HepG2 (cell line): ENCODE results near the gene CLN6. TPM values are rescaled to one million over a fixed set of nuclear protein-coding genes. Genes with fewer than 3 reads are reported as not detected.
A peak's percentile ranks its signal among the peaks of the same experiment; 100 is the strongest.

Experiments used
- BRF2 ChIP-seq: sonication (generic); formaldehyde crosslinking; IDR thresholded peaks from 2 replicates; pipeline ENCODE4 v1.8.1; 2022; ENCODE audit warnings: mild to moderate bottlenecking, missing genetic modification reagents
- CC2D1A ChIP-seq: sonication (generic); formaldehyde crosslinking; IDR thresholded peaks from 2 replicates; pipeline ENCODE4 v1.8.1; 2023; ENCODE audit warnings: mild to moderate bottlenecking, missing genetic modification reagents
- GZF1 ChIP-seq: sonication (generic); formaldehyde crosslinking; IDR thresholded peaks from 2 replicates; pipeline ENCODE4 v1.5.1; 2020; ENCODE audit warnings: mild to moderate bottlenecking, missing genetic modification reagents
- IKZF1 ChIP-seq: fragments of 450-650 bp; IDR thresholded peaks from 2 replicates; pipeline ENCODE4 v1.7.1; 2016
- MAF1 ChIP-seq: sonication (generic); formaldehyde crosslinking; IDR thresholded peaks from 2 replicates; pipeline ENCODE4 v1.5.0; 2020; ENCODE audit warnings: missing genetic modification reagents, borderline replicate concordance
- MAFF ChIP-seq: IDR thresholded peaks from 2 replicates; pipeline ENCODE4 v1.6.1; 2011; ENCODE audit warnings: low read depth, low read length, improper control_type of control experiment
- NFYB ChIP-seq: sonication (generic); formaldehyde crosslinking; IDR thresholded peaks from 2 replicates; pipeline ENCODE4 v1.4.0; 2020; ENCODE audit warnings: missing genetic modification reagents
- NKX3-1 ChIP-seq: sonication (generic); formaldehyde crosslinking; IDR thresholded peaks from 2 replicates; pipeline ENCODE4 v1.5.0; 2020; ENCODE audit warnings: missing genetic modification reagents
- PAX8 ChIP-seq: sonication (generic); formaldehyde crosslinking; IDR thresholded peaks from 2 replicates; pipeline ENCODE4 v1.8.0; 2022; ENCODE audit warnings: mild to moderate bottlenecking, missing genetic modification reagents, borderline replicate concordance
- PHF20 ChIP-seq: sonication (generic); formaldehyde crosslinking; IDR thresholded peaks from 2 replicates; pipeline ENCODE4 v1.5.0; 2020; ENCODE audit warnings: mild to moderate bottlenecking, missing genetic modification reagents
- PLRG1 ChIP-seq: fragments of 450-650 bp; conservative IDR thresholded peaks from 2 replicates; pipeline ENCODE4 v1.6.1; 2016
- SIX1 ChIP-seq: sonication (generic); formaldehyde crosslinking; IDR thresholded peaks from 2 replicates; pipeline ENCODE4 v1.4.0; 2020; ENCODE audit warnings: missing genetic modification reagents, borderline replicate concordance
- TRIM24 ChIP-seq: sonication (generic); formaldehyde crosslinking; IDR thresholded peaks from 2 replicates; pipeline ENCODE4 v1.8.0; 2022; ENCODE audit warnings: mild to moderate bottlenecking, missing genetic modification reagents
- ZNF260 ChIP-seq: sonication (generic); formaldehyde crosslinking; IDR thresholded peaks from 2 replicates; pipeline ENCODE4 v1.4.0; 2020; ENCODE audit warnings: missing genetic modification reagents, low read depth, mild to moderate bottlenecking, borderline replicate concordance
- ZNF329 ChIP-seq: sonication (generic); formaldehyde crosslinking; IDR thresholded peaks from 2 replicates; pipeline ENCODE4 v1.9.0; 2021; ENCODE audit warnings: low read depth, mild to moderate bottlenecking, missing genetic modification reagents
- ZNF670 ChIP-seq: sonication (generic); formaldehyde crosslinking; IDR thresholded peaks from 2 replicates; pipeline ENCODE4 v1.8.0; 2022; ENCODE audit warnings: mild to moderate bottlenecking, missing genetic modification reagents, borderline replicate concordance
- polyA plus RNA-seq, 8 experiments: library from polyadenylated mRNA; depleted of rRNA in 3 of 8; stranded (reverse) in 7 of 8; unstranded in 1 of 8; fragments of >200 nt; fragmentation: Illumina TruSeq in 4 of 8; extraction: Trizol in 4 of 8; gene quantifications; 2 replicates each; pipeline versions ENCODE4 v1.2.1 to v1.2.3, GENCODE V29; 2011 to 2016; ENCODE audit warnings: low read depth in 4 of 8, missing spikeins in 1 of 8, mixed read lengths in 1 of 8; ENCODE audit not compliant: insufficient read depth in 1 of 8
- total RNA-seq, 5 experiments: library from RNA; depleted of rRNA; stranded (reverse); fragments of >200 nt; fragmentation: Illumina TruSeq; extraction: Trizol; gene quantifications; 2 replicates each; pipeline ENCODE4 v1.2.3, GENCODE V29; 2016; ENCODE audit warnings: low read depth in 1 of 5
- TF ChIP-seq, protein P1 (sequence below): sonication (generic); formaldehyde crosslinking; IDR thresholded peaks from 2 replicates; pipeline ENCODE4 v1.4.0; 2020; ENCODE audit warnings: missing genetic modification reagents, borderline replicate concordance
- TF ChIP-seq, protein P2 (sequence below): sonication (generic); formaldehyde crosslinking; IDR thresholded peaks from 2 replicates; pipeline ENCODE4 v1.8.0; 2022; ENCODE audit warnings: mild to moderate bottlenecking, missing genetic modification reagents, borderline replicate concordance
- TF ChIP-seq, protein P3 (sequence below): sonication (generic); formaldehyde crosslinking; IDR thresholded peaks from 2 replicates; pipeline ENCODE4 v1.8.0; 2022; ENCODE audit warnings: mild to moderate bottlenecking, missing genetic modification reagents; ENCODE audit not compliant: insufficient replicate concordance
- TF ChIP-seq, protein P4 (sequence below): sonication (generic); formaldehyde crosslinking; IDR thresholded peaks from 2 replicates; pipeline ENCODE4 v1.9.0; 2022; ENCODE audit warnings: missing genetic modification reagents, mild to moderate bottlenecking, borderline replicate concordance

The CLN6 gene
- total and polyA plus RNA-seq, 2 of the 13 experiments (the other 11 are each of a cell fraction or from before 2014, with no cell fraction given) = 24.9 to 27.1 TPM

DNA sequence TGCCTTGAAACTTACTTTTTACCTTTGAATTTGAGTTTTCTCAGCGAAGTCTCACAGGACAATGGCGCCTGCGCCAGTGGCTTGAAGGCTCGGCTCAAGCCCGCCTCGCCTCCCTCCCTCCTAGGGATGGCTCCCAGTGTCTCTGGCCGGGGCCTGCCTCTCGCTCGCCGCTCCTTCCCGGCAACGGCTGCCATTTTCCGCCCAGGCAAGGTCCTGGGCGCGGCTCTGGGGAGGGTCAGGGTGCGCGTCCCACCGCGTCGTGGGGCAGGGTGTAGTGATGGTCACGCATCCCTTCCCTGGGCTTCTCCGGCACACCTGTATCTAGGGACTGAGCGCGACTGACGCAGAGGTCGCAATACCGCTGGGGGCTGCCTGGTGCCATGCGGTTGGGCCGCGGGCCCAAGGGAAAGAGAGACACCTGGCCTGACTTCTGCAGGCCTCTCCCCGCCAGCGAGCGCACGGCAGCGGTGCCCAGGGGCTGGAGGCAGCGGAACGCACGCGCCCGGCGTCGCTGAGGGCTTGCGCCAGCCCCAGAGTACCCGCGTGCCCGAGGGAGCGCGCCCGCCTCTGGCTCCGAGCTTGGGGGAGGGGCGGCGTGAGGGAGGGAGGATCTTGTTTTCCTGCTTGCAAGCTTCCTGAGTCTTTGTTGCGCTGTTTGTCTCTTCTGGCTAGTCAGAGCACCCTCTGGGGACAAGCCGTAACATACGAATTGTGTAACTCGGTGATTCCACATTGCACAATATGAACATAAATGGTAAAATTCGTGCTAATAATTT is 27.3 kb upstream of the CLN6 start (continued):
- TF ChIP-seq, protein P1, sequence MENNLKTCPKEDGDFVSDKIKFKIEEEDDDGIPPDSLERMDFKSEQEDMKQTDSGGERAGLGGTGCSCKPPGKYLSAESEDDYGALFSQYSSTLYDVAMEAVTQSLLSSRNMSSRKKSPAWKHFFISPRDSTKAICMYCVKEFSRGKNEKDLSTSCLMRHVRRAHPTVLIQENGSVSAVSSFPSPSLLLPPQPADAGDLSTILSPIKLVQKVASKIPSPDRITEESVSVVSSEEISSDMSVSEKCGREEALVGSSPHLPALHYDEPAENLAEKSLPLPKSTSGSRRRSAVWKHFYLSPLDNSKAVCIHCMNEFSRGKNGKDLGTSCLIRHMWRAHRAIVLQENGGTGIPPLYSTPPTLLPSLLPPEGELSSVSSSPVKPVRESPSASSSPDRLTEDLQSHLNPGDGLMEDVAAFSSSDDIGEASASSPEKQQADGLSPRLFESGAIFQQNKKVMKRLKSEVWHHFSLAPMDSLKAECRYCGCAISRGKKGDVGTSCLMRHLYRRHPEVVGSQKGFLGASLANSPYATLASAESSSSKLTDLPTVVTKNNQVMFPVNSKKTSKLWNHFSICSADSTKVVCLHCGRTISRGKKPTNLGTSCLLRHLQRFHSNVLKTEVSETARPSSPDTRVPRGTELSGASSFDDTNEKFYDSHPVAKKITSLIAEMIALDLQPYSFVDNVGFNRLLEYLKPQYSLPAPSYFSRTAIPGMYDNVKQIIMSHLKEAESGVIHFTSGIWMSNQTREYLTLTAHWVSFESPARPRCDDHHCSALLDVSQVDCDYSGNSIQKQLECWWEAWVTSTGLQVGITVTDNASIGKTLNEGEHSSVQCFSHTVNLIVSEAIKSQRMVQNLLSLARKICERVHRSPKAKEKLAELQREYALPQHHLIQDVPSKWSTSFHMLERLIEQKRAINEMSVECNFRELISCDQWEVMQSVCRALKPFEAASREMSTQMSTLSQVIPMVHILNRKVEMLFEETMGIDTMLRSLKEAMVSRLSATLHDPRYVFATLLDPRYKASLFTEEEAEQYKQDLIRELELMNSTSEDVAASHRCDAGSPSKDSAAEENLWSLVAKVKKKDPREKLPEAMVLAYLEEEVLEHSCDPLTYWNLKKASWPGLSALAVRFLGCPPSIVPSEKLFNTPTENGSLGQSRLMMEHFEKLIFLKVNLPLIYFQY (CRISPR knock-in tag) = no peak
- TF ChIP-seq ZNF260 (CRISPR knock-in tag) (no peak), NKX3-1 (CRISPR knock-in tag) (no peak), CC2D1A (CRISPR knock-in tag) (no peak), GZF1 (CRISPR knock-in tag) (no peak), PAX8 (CRISPR knock-in tag) (no peak), TRIM24 (no peak), PLRG1 (no peak), MAF1 (CRISPR knock-in tag) (no peak), PHF20 (no peak), ZNF329 (CRISPR knock-in tag) (0 out of 2 replicates have a peak, but pooled peaks have one; percentile 20), MAFF (no peak), SIX1 (CRISPR knock-in tag) (no peak), ZNF670 (CRISPR knock-in tag) (no peak), NFYB (CRISPR knock-in tag) (no peak), IKZF1 (no peak), BRF2 (CRISPR knock-in tag) (no peak)
- TF ChIP-seq, protein P2, sequence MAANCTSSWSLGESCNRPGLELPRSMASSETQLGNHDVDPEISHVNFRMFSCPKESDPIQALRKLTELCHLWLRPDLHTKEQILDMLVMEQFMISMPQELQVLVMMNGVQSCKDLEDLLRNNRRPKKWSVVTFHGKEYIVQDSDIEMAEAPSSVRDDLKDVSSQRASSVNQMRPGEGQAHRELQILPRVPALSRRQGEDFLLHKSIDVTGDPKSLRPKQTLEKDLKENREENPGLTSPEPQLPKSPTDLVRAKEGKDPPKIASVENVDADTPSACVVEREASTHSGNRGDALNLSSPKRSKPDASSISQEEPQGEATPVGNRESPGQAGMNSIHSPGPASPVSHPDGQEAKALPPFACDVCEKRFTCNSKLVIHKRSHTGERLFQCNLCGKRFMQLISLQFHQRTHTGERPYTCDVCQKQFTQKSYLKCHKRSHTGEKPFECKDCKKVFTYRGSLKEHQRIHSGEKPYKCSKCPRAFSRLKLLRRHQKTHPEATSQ (CRISPR knock-in tag) = no peak
- TF ChIP-seq, protein P3, sequence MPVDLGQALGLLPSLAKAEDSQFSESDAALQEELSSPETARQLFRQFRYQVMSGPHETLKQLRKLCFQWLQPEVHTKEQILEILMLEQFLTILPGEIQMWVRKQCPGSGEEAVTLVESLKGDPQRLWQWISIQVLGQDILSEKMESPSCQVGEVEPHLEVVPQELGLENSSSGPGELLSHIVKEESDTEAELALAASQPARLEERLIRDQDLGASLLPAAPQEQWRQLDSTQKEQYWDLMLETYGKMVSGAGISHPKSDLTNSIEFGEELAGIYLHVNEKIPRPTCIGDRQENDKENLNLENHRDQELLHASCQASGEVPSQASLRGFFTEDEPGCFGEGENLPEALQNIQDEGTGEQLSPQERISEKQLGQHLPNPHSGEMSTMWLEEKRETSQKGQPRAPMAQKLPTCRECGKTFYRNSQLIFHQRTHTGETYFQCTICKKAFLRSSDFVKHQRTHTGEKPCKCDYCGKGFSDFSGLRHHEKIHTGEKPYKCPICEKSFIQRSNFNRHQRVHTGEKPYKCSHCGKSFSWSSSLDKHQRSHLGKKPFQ = no peak
- TF ChIP-seq, protein P4, sequence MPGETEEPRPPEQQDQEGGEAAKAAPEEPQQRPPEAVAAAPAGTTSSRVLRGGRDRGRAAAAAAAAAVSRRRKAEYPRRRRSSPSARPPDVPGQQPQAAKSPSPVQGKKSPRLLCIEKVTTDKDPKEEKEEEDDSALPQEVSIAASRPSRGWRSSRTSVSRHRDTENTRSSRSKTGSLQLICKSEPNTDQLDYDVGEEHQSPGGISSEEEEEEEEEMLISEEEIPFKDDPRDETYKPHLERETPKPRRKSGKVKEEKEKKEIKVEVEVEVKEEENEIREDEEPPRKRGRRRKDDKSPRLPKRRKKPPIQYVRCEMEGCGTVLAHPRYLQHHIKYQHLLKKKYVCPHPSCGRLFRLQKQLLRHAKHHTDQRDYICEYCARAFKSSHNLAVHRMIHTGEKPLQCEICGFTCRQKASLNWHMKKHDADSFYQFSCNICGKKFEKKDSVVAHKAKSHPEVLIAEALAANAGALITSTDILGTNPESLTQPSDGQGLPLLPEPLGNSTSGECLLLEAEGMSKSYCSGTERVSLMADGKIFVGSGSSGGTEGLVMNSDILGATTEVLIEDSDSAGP = peak; percentile 75
